HG02642 (cell line): ENCODE measurements around the gene SUPT3H.

Experiments
- ATAC-seq: cut with Tn5 transposase; IDR thresholded peaks from one replicate; pipeline ENCODE4 v1.9.1; 2021; ENCODE audit warnings: mild to moderate bottlenecking; ENCODE audit not compliant: unreplicated experiment, poor library complexity

The SUPT3H gene

GRCh38 chr6:44972709-44973108 lies 405.0 kb downstream of the SUPT3H start:
- no peak for ATAC-seq

- ATAC-seq = no peak
Observed at GRCh38 chr6:44969446-44970185, 408.1 kb downstream of the SUPT3H start.

- ATAC-seq = no peak
Observed at GRCh38 chr6:44967481-44967880, 410.3 kb downstream of the SUPT3H start.

- no peak for ATAC-seq
Observed at GRCh38 chr6:44966449-44967092, 411.2 kb downstream of the SUPT3H start.

- no peak for ATAC-seq
Observed at GRCh38 chr6:44965708-44966107, 412.0 kb downstream of the SUPT3H start.

- no peak for ATAC-seq
Observed at GRCh38 chr6:44960898-44961297, 416.8 kb downstream of the SUPT3H start.

GRCh38 chr6:44959651-44960050 lies 418.1 kb downstream of the SUPT3H start:
- no peak for ATAC-seq

- no peak for ATAC-seq
Observed at GRCh38 chr6:44957156-44957555, 420.6 kb downstream of the SUPT3H start.

GRCh38 chr6:44956396-44956795 lies 421.3 kb downstream of the SUPT3H start:
- ATAC-seq = no peak

- no peak for ATAC-seq
Observed at GRCh38 chr6:44955145-44955544, 422.6 kb downstream of the SUPT3H start.

- ATAC-seq = no peak
Observed at GRCh38 chr6:44954281-44954680, 423.5 kb downstream of the SUPT3H start.

- ATAC-seq = no peak
Observed at GRCh38 chr6:44951253-44951747, 426.4 kb downstream of the SUPT3H start.

GRCh38 chr6:44949596-44950201 lies 428.0 kb downstream of the SUPT3H start:
- ATAC-seq = no peak

- no peak for ATAC-seq
Observed at GRCh38 chr6:44943541-44943940, 434.2 kb downstream of the SUPT3H start.

- ATAC-seq = no peak
Observed at GRCh38 chr6:44942798-44943197, 434.9 kb downstream of the SUPT3H start.

- ATAC-seq = no peak
Observed at GRCh38 chr6:44942201-44942600, 435.5 kb downstream of the SUPT3H start.

- ATAC-seq = no peak
Observed at GRCh38 chr6:44940367-44940766, 437.4 kb downstream of the SUPT3H start.

GRCh38 chr6:44935693-44936300 lies 441.9 kb downstream of the SUPT3H start:
- ATAC-seq = no peak

- ATAC-seq = no peak
Observed at GRCh38 chr6:44933108-44933507, 444.6 kb downstream of the SUPT3H start.

- ATAC-seq = no peak
Observed at GRCh38 chr6:44932651-44933091, 445.1 kb downstream of the SUPT3H start.

GRCh38 chr6:44931385-44931784 lies 446.3 kb downstream of the SUPT3H start:
- no peak for ATAC-seq
